Neuronal stem cell (in vitro differentiated cells): ENCODE measurements around the gene PADI3.

Source experiments
- DNase-seq: peaks from one replicate; pipeline ENCODE4 v3.0.0-alpha.2; 2013; ENCODE audit warnings: low spot score
- H2AFZ ChIP-seq: one replicate; pipeline ENCODE4 v1.6.1; 2013; ENCODE audit warnings: mild to moderate bottlenecking, low read length, inconsistent platforms
- H2AK5ac ChIP-seq: 2 replicates; pipeline ENCODE4 v1.6.1; 2013; ENCODE audit warnings: low read depth, mild to moderate bottlenecking, inconsistent platforms, low read length, moderate library complexity, mixed read lengths
- H2BK120ac ChIP-seq: 2 replicates; pipeline ENCODE4 v1.6.1; 2013; ENCODE audit warnings: low read depth, mild to moderate bottlenecking, inconsistent platforms, low read length, moderate library complexity, mixed read lengths
- H2BK12ac ChIP-seq: one replicate; pipeline ENCODE4 v1.6.1; 2013; ENCODE audit warnings: low read length, inconsistent platforms
- H2BK15ac ChIP-seq: 2 replicates; pipeline ENCODE4 v1.6.1; 2013; ENCODE audit warnings: mild to moderate bottlenecking, low read length, inconsistent platforms, mixed read lengths
- H2BK5ac ChIP-seq: one replicate; pipeline ENCODE4 v1.6.1; 2013; ENCODE audit warnings: inconsistent platforms, mild to moderate bottlenecking, low read length, moderate library complexity
- H3K14ac ChIP-seq: one replicate; pipeline ENCODE4 v1.6.1; 2013; ENCODE audit warnings: low read length, inconsistent platforms
- H3K18ac ChIP-seq: 2 replicates; pipeline ENCODE4 v1.6.1; 2013; ENCODE audit warnings: low read length, inconsistent platforms
- H3K23ac ChIP-seq: 2 replicates; pipeline ENCODE4 v1.6.1; 2013; ENCODE audit warnings: low read depth, mild to moderate bottlenecking, mixed read lengths, low read length, inconsistent platforms; ENCODE audit not compliant: poor library complexity
- H3K27ac ChIP-seq: replicated peaks from 3 replicates; pipeline ENCODE4 v1.5.1; 2013; ENCODE audit warnings: low read length, inconsistent platforms
- H3K27me3 ChIP-seq, 3 experiments: 2 replicates each; pipeline ENCODE4 v1.6.1; 2013; ENCODE audit warnings: low read length in 3 of 3, mild to moderate bottlenecking in 2 of 3, inconsistent platforms in 1 of 3, low read depth in 1 of 3, mixed read lengths in 1 of 3, moderate library complexity in 1 of 3; ENCODE audit not compliant: control insufficient read depth in 3 of 3, insufficient read depth in 3 of 3
- H3K36me3 ChIP-seq, 2 donors: replicated peaks in 1 of 2; 2 replicates each; pipeline ENCODE4 v1.6.1; 2013; ENCODE audit warnings: low read length in 2 of 2; ENCODE audit not compliant: control insufficient read depth in 2 of 2, insufficient read depth in 2 of 2
- H3K4ac ChIP-seq: 2 replicates; pipeline ENCODE4 v1.6.1; 2013; ENCODE audit warnings: inconsistent platforms, mild to moderate bottlenecking, low read length, moderate library complexity
- H3K4me1 ChIP-seq, 2 donors: 1 replicate in 1 of 2; 2 replicates in 1 of 2; pipeline ENCODE4 v1.6.1; 2013; ENCODE audit warnings: low read length in 2 of 2, low read depth in 1 of 2; ENCODE audit not compliant: control insufficient read depth in 2 of 2, insufficient read depth in 1 of 2
- H3K4me2 ChIP-seq: one replicate; pipeline ENCODE4 v1.6.1; 2013; ENCODE audit warnings: mild to moderate bottlenecking, low read length, inconsistent platforms; ENCODE audit not compliant: insufficient read depth, poor library complexity, severe bottlenecking
- H3K4me3 ChIP-seq, 2 donors: 2 replicates each; pipeline ENCODE4 v1.5.1; 2013; ENCODE audit warnings: low read length in 2 of 2, mild to moderate bottlenecking in 2 of 2, inconsistent platforms in 1 of 2, moderate library complexity in 1 of 2
- H3K79me1 ChIP-seq: one replicate; pipeline ENCODE4 v1.6.1; 2013; ENCODE audit warnings: low read depth, mild to moderate bottlenecking, inconsistent platforms, low read length, moderate library complexity
- H3K9ac ChIP-seq: one replicate; pipeline ENCODE4 v1.6.1; 2013; ENCODE audit warnings: mild to moderate bottlenecking, low read depth, low read length, inconsistent platforms; ENCODE audit not compliant: poor library complexity
- H3K9me3 ChIP-seq, 2 donors: replicated peaks in 1 of 2; 2 replicates each; pipeline versions ENCODE3 to v1.6.1; 2013; ENCODE audit warnings: low read length in 2 of 2, mild to moderate bottlenecking in 2 of 2, inconsistent platforms in 1 of 2, low read depth in 1 of 2, mixed read lengths in 1 of 2, moderate library complexity in 1 of 2; ENCODE audit not compliant: control insufficient read depth in 2 of 2, insufficient read depth in 1 of 2
- H4K8ac ChIP-seq: one replicate; pipeline ENCODE4 v1.6.1; 2013; ENCODE audit warnings: low read depth, mild to moderate bottlenecking, inconsistent platforms, low read length, moderate library complexity
- H4K91ac ChIP-seq: one replicate; pipeline ENCODE4 v1.6.1; 2013; ENCODE audit warnings: low read length, low read depth, mild to moderate bottlenecking, inconsistent platforms; ENCODE audit not compliant: poor library complexity
- WGBS, 2 donors: extraction: QIAGEN DNeasy Blood & Tissue Kit; methylation state at CpG; one replicate each; pipeline ENCODE4 v1.1.7; 2013; ENCODE audit warnings: missing lambda C conversion rate in 2 of 2, mixed read lengths in 1 of 2; ENCODE audit not compliant: insufficient read length in 2 of 2, insufficient replicate concordance in 1 of 2; ENCODE audit errors: extremely low coverage in 2 of 2; 5-methylcytosine and 5-hydroxymethylcytosine counted together

The PADI3 gene

DNA sequence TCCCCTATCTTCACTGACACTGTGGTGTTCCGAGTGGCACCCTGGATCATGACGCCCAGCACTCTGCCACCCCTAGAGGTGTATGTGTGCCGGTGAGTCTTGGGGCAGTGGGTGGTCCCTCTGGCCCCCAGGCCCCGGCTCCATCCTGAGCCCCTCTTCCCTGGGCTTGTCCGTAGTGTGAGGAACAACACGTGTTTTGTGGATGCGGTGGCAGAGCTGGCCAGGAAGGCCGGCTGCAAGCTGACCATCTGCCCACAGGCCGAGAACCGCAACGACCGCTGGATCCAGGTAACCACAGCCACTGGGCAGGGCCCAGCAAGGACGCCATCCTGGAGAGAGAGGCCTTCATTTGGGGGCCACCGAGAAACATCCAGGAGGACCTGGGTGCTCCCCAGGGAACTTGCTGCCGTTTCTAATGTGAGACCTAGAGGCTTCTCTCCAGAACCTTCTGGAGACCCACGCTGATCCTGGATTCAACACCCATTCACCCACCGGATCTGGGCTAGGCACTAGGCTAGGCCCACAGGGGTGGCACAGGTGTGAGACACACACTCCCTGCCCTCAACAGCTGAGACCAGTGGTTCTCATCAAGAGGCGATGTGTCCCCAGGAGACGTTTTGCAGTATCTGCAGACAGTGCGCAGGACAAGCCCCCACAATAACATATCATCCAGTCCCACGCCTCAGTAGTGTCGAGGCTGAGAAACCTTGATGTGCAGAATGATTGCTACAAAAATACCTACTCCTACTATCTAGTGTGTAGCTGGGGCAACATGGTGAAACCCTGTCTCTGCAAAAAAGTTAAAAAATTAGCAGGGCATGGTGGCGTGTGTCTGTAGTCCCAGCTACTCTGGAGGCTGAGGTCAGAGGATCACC is 22.2 kb downstream of the PADI3 start:
- Histone ChIP-seq H3K14ac (peak overlapping the region; percentile 79), H3K27me3 (peaks cover 0 to 7% (median 0%) of the 10 kb centered on the region in 3 experiments), H3K23ac (no peak overlapping the region), H3K4ac (no peak overlapping the region), H3K9ac (no peak overlapping the region), H4K8ac (peak overlapping the region; percentile 29), H3K18ac (no peak overlapping the region), H3K36me3 (no peaks in the 10 kb centered on the region), H3K79me1 (peaks cover 2% of the 10 kb centered on the region), H3K9me3 (no peaks in the 10 kb centered on the region), H2BK15ac (no peak overlapping the region), H3K4me3 (no peak overlapping the region), H3K4me2 (no peak overlapping the region), H2BK5ac (peak overlapping the region; percentile 20), H2BK120ac (no peak overlapping the region), H2AFZ (no peak overlapping the region), H2AK5ac (peak overlapping the region; percentile 29), H2BK12ac (no peak overlapping the region), H4K91ac (no peak overlapping the region), H3K27ac (no peak overlapping the region), H3K4me1 (no peaks in the 10 kb centered on the region)
- WGBS, 2 donors, result no CpG with 5 or more reads among the region's 23 CpGs
- no peak for DNase-seq

DNA sequence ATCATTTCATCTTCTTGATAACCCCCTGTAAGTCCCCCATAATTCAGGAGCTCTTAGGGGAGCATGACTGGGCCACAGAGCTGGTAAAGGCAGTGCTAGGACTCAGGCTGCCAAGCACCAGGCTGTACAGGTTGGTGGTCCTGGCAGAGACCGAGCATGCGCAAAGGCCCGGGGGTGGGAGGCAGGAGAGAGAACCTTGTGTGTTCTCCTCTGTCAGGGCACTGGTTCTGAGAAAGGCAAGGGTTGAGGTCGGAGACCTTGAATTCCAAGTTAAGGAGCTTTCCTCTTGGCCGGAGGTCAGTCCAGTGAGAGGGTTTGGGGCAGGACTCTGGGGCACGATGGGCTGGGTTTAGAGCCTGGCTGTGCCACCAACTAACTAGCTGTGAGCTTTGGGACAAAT is 23.2 kb downstream of the PADI3 start:
- H2AK5ac ChIP-seq, result no peak overlapping the region
- no peak overlapping the region for H2AFZ ChIP-seq
- H4K91ac ChIP-seq, result no peak overlapping the region
- H2BK5ac ChIP-seq, result no peak overlapping the region
- H3K4ac ChIP-seq, result peak overlapping the region; percentile 92
- no peak overlapping the region for H3K14ac ChIP-seq
- no peak overlapping the region for H2BK120ac ChIP-seq
- peaks cover 0 to 7% (median 0%) of the 10 kb centered on the region in 3 experiments for H3K27me3 ChIP-seq
- H3K9me3 ChIP-seq, result no peaks in the 10 kb centered on the region
- H3K18ac ChIP-seq, result peak overlapping the region; percentile 8
- no peak overlapping the region for H4K8ac ChIP-seq
- H3K4me3 ChIP-seq, result no peak overlapping the region
- no peak overlapping the region for H3K9ac ChIP-seq
- H2BK15ac ChIP-seq, result no peak overlapping the region
- no peaks in the 10 kb centered on the region for H3K36me3 ChIP-seq
- no peak overlapping the region for H2BK12ac ChIP-seq
- DNase-seq, result no peak
- WGBS, 2 donors, result no CpG with 5 or more reads among the region's 6 CpGs
- H3K4me1 ChIP-seq, result no peaks in the 10 kb centered on the region
- H3K23ac ChIP-seq, result no peak overlapping the region
- no peak overlapping the region for H3K27ac ChIP-seq
- H3K79me1 ChIP-seq, result peaks cover 2% of the 10 kb centered on the region
- no peak overlapping the region for H3K4me2 ChIP-seq

DNA sequence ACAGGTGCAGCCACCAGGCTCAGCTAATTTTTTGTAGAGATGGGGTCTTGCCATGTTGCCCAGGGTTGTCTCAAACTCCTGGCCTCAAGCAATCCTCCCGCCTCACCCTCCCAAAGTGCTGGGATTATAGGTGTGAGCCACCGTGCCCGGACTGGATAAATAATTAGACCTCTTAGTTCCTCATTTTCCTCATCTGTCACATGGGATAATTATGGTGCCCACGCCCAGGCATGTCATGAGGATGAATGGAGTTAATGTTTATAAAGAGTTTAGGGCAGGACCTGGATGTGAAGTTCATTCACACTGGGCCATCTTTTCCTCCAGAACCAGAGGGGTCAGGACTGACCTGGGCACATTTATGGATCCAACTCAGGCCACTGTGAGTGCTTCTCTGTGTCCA is 23.7 kb downstream of the PADI3 start:
- no peak overlapping the region for H2BK5ac ChIP-seq
- H3K9ac ChIP-seq, result peak overlapping the region; percentile 15
- no peak for DNase-seq
- no peak overlapping the region for H2BK120ac ChIP-seq
- no peak overlapping the region for H2BK15ac ChIP-seq
- peak overlapping the region; percentile 51 for H2AK5ac ChIP-seq
- no peaks in the 10 kb centered on the region for H3K9me3 ChIP-seq
- no peak overlapping the region for H3K4me2 ChIP-seq
- no peaks in the 10 kb centered on the region for H3K36me3 ChIP-seq
- H3K14ac ChIP-seq, result no peak overlapping the region
- H3K4me3 ChIP-seq, result no peak overlapping the region
- no peak overlapping the region for H4K8ac ChIP-seq
- H3K23ac ChIP-seq, result no peak overlapping the region
- H3K4ac ChIP-seq, result peak overlapping the region; percentile 13
- no CpG with 5 or more reads among the region's 4 CpGs for WGBS, 2 donors
- no peak overlapping the region for H3K18ac ChIP-seq
- no peak overlapping the region for H2AFZ ChIP-seq
- no peak overlapping the region for H4K91ac ChIP-seq
- no peak overlapping the region for H2BK12ac ChIP-seq
- H3K4me1 ChIP-seq, result no peaks in the 10 kb centered on the region
- no peak overlapping the region for H3K27ac ChIP-seq
- H3K79me1 ChIP-seq, result peaks cover 2% of the 10 kb centered on the region
- H3K27me3 ChIP-seq, result peaks cover 0 to 7% (median 0%) of the 10 kb centered on the region in 3 experiments

DNA sequence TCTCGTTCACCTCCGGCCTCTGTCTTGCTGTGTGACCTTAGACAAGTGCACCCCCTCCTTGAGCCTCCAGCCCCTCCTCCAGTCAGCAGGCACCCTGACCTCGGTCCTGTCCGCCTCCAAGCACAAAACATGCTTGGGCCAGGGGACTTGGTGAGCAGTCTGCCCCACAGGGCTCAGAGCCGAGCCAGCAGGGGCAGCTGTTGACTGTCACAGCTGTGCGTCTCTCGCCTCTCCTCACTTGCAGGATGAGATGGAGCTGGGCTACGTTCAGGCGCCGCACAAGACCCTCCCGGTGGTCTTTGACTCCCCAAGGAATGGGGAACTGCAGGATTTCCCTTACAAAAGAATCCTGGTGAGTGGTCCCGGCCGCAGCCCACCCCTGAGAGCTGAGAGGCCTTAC is 24.2 kb downstream of the PADI3 start:
- Histone ChIP-seq H3K27ac (no peak overlapping the region), H2BK120ac (no peak overlapping the region), H3K27me3 (peaks cover 0 to 7% (median 0%) of the 10 kb centered on the region in 3 experiments), H3K9ac (peak overlapping the region; percentile 15), H2AK5ac (peak overlapping the region; percentile 51), H4K91ac (no peak overlapping the region), H2BK15ac (no peak overlapping the region), H3K4ac (peak overlapping the region; percentile 13), H3K79me1 (peaks cover 2% of the 10 kb centered on the region), H3K23ac (no peak overlapping the region), H3K4me1 (no peaks in the 10 kb centered on the region), H3K14ac (no peak overlapping the region), H3K18ac (peak overlapping the region; percentile 19), H2BK5ac (no peak overlapping the region), H3K4me2 (no peak overlapping the region), H3K36me3 (no peaks in the 10 kb centered on the region), H4K8ac (no peak overlapping the region), H2BK12ac (no peak overlapping the region), H3K4me3 (no peak overlapping the region), H3K9me3 (no peaks in the 10 kb centered on the region), H2AFZ (peak overlapping the region; percentile 29)
- DNase-seq, result no peak
- no CpG with 5 or more reads among the region's 13 CpGs for WGBS, 2 donors
